Activated naive CD4-positive, alpha-beta T cell treated with anti-CD3 and anti-CD28 coated beads, Interleukin-2, amount 50 U/mL, for 72 hours (primary cell): ENCODE data around the gene CYGB. TPM values are rescaled to one million over a fixed set of nuclear protein-coding genes. Genes with fewer than 3 reads are reported as not detected.
A peak's percentile ranks its signal among the peaks of the same experiment; 100 is the strongest.

Experiments
- ATAC-seq, 2 donors: fragments of 150-1000 bp; cut with Tn5 transposase; 2 replicates each; pipeline ENCODE4 v1.10.0; 2021; ENCODE audit warnings: mild to moderate bottlenecking in 2 of 2, moderate library complexity in 2 of 2
- DNase-seq, 2 donors: peaks; one replicate each; pipeline ENCODE4 v3.0.0; 2021 to 2022; ENCODE audit warnings: low spot score in 2 of 2
- H3K27ac Mint-ChIP-seq, 2 donors: one replicate each; pipeline ENCODE4 v1.8.0; 2022; ENCODE audit warnings: mild to moderate bottlenecking in 2 of 2, mixed read lengths in 2 of 2
- H3K36me3 Mint-ChIP-seq, 2 donors: one replicate each; pipeline ENCODE4 v1.8.0; 2022; ENCODE audit warnings: mixed read lengths in 2 of 2
- H3K9me3 Mint-ChIP-seq, 2 donors: one replicate each; pipeline ENCODE4 v1.8.0; 2022; ENCODE audit warnings: mixed read lengths in 2 of 2
- total RNA-seq, 2 donors: library from RNA; stranded (reverse); gene quantifications; one replicate each; pipeline ENCODE4 v1.2.3, GENCODE V29; 2022

CYGB gene
- total RNA-seq, 2 donors from 2014 or later = not detected

- H3K27ac Mint-ChIP-seq = peak overlapping the region; percentile 94
- no peak for DNase-seq
- no peaks in the 10 kb centered on the region for H3K9me3 Mint-ChIP-seq
- no peak for ATAC-seq
- H3K36me3 Mint-ChIP-seq = peaks cover 0 to 6% of the 10 kb centered on the region in 2 donors
These were observed 46.0 kb downstream of the CYGB start for GRCh38 chr17:76491271-76492122.

GRCh38 chr17:76490112-76490710, 47.3 kb downstream of the CYGB start:
- Mint-ChIP-seq H3K36me3 (peaks cover 0 to 6% of the 10 kb centered on the region in 2 donors), H3K9me3 (no peaks in the 10 kb centered on the region), H3K27ac (no peak overlapping the region)
- ATAC-seq (no peak), DNase-seq (no peak)

GRCh38 chr17:76487451-76488192, 49.9 kb downstream of the CYGB start:
- Mint-ChIP-seq H3K36me3 (peaks cover 0 to 6% of the 10 kb centered on the region in 2 donors), H3K9me3 (no peaks in the 10 kb centered on the region), H3K27ac (no peak overlapping the region)
- ATAC-seq (no peak), DNase-seq (no peak)

- no peak for ATAC-seq
- Mint-ChIP-seq H3K9me3 (no peaks in the 10 kb centered on the region), H3K27ac (no peak overlapping the region), H3K36me3 (peaks cover 0 to 6% of the 10 kb centered on the region in 2 donors)
- no peak for DNase-seq
These were observed 51.9 kb downstream of the CYGB start for GRCh38 chr17:76485569-76485968.

- DNase-seq = no peak
- ATAC-seq = no peak
- Mint-ChIP-seq H3K36me3 (peaks cover 0 to 6% of the 10 kb centered on the region in 2 donors), H3K9me3 (no peaks in the 10 kb centered on the region), H3K27ac (peak overlapping the region in 1 of 2 donors; percentile 53)
These were observed 53.2 kb downstream of the CYGB start for GRCh38 chr17:76484228-76484725.

GRCh38 chr17:76481071-76481655, 56.3 kb downstream of the CYGB start:
- ATAC-seq (no peak), DNase-seq (no peak)
- no peak overlapping the region for H3K27ac Mint-ChIP-seq
- H3K9me3 Mint-ChIP-seq = no peaks in the 10 kb centered on the region
- no peaks in the 10 kb centered on the region for H3K36me3 Mint-ChIP-seq

- Mint-ChIP-seq H3K9me3 (no peaks in the 10 kb centered on the region), H3K27ac (no peak overlapping the region), H3K36me3 (no peaks in the 10 kb centered on the region)
- no peak for ATAC-seq
- DNase-seq = no peak
These were observed 56.9 kb downstream of the CYGB start for GRCh38 chr17:76480632-76481031.

GRCh38 chr17:76479515-76480060, 57.9 kb downstream of the CYGB start:
- DNase-seq = no peak
- H3K36me3 Mint-ChIP-seq = no peaks in the 10 kb centered on the region
- no peak overlapping the region for H3K27ac Mint-ChIP-seq
- no peaks in the 10 kb centered on the region for H3K9me3 Mint-ChIP-seq
- ATAC-seq = no peak

- Mint-ChIP-seq H3K36me3 (no peaks in the 10 kb centered on the region), H3K27ac (no peak overlapping the region), H3K9me3 (no peaks in the 10 kb centered on the region)
- DNase-seq = no peak
- no peak for ATAC-seq
These were observed 58.6 kb downstream of the CYGB start for GRCh38 chr17:76478730-76479514.

GRCh38 chr17:76478097-76478496, 59.4 kb downstream of the CYGB start:
- Mint-ChIP-seq H3K27ac (peak overlapping the region in 1 of 2 donors; percentile 1), H3K9me3 (no peaks in the 10 kb centered on the region), H3K36me3 (no peaks in the 10 kb centered on the region)
- ATAC-seq (no peak), DNase-seq (no peak)

GRCh38 chr17:76477576-76477975, 59.9 kb downstream of the CYGB start:
- DNase-seq (no peak), ATAC-seq (no peak)
- no peaks in the 10 kb centered on the region for H3K36me3 Mint-ChIP-seq
- H3K9me3 Mint-ChIP-seq = no peaks in the 10 kb centered on the region
- H3K27ac Mint-ChIP-seq = peak overlapping the region in 1 of 2 donors; percentile 1

Other genes with a start within 250 kb of the CYGB start
- 1 to 10 TPM in 1 of 2 donors, under 1 TPM in 1; 0.46 to 1.8 TPM for gene QRICH2, start 229.4 kb downstream of the CYGB start, total RNA-seq
- 10 to 100 TPM; 17.2 to 31.2 TPM for gene PRPSAP1, start 183.8 kb downstream of the CYGB start, total RNA-seq
- 10 to 100 TPM in 1 of 2 donors, 1 to 10 TPM in 1; 7.1 to 11.9 TPM for gene SPHK1, start 153.1 kb downstream of the CYGB start, total RNA-seq
- 10 to 100 TPM; 17.3 to 45.8 TPM for gene UBE2O, start 84.6 kb downstream of the CYGB start, total RNA-seq
- not detected for gene AANAT, start 70.1 kb downstream of the CYGB start, total RNA-seq
- 10 to 100 TPM; 30.4 to 43.1 TPM for gene RHBDF2, start 36.3 kb downstream of the CYGB start, total RNA-seq
- gene PRCD, start 2.3 kb upstream of the CYGB start, total RNA-seq = not detected
- gene ST6GALNAC2, start 48.2 kb upstream of the CYGB start, total RNA-seq = not detected
- gene ST6GALNAC1, start 106.0 kb upstream of the CYGB start, total RNA-seq = 1 to 10 TPM; 1.0 to 3.0 TPM
- 1 to 10 TPM; 4.8 to 9.1 TPM for gene MXRA7, start 173.3 kb upstream of the CYGB start, total RNA-seq
- 10 to 100 TPM; 82.3 to 91.0 TPM for gene JMJD6, start 188.9 kb upstream of the CYGB start, total RNA-seq
- gene METTL23, start 189.1 kb upstream of the CYGB start, total RNA-seq = 10 to 100 TPM; 13.9 to 30.0 TPM
- 100 to 1,000 TPM; 242 to 351 TPM for gene SRSF2, start 199.6 kb upstream of the CYGB start, total RNA-seq
- 10 to 100 TPM; 23.2 to 24.1 TPM for gene MFSD11, start 200.4 kb upstream of the CYGB start, total RNA-seq